Suppressor macrophage treated with lipopolysaccharide for 1 hour (primary cell): Measurements from ENCODE around the gene HOXC10.

Experiments
- DNase-seq, 3 donors: peaks; one replicate each; pipeline ENCODE4 v3.0.0-alpha.2; 2020 to 2022

The HOXC10 gene

DNA sequence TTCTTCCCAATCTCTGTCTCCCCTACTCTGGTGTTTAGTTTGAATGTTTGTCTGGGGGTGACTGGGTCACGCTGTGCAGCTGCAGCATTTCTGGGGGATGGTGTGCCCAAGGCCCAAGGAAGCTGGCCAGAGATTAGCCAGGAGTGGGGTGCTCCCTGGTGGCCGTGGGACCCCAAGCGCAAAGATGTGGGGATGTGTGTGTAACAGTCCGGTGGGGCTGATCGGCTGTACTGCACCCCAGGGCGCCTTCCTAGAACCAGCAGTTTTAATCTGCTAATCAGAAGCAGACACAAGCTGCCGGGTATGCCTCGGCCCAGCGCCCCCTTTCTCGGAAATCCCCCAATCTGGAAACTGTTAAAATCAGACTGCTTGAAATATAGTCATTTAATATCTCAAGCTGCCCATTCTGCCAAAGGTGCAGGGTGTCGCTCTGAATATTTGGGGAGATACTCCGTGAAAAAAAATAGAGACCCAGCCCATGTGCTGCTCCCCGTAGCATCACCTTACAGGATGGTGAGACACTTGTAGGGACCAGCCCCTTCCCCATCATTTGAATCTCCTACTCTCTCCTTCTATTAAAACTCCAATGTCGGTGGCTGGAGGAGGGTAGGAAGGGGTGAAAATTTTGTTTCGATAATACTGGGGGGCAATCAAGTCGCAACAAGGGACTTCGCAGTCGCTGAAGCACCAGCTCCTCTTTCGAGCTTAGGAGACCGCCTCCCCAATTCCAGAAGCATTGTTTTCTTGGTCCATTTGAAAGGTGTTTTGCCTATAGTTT lies 19.3 kb downstream of the HOXC10 start:
- DNase-seq: no peak

DNA sequence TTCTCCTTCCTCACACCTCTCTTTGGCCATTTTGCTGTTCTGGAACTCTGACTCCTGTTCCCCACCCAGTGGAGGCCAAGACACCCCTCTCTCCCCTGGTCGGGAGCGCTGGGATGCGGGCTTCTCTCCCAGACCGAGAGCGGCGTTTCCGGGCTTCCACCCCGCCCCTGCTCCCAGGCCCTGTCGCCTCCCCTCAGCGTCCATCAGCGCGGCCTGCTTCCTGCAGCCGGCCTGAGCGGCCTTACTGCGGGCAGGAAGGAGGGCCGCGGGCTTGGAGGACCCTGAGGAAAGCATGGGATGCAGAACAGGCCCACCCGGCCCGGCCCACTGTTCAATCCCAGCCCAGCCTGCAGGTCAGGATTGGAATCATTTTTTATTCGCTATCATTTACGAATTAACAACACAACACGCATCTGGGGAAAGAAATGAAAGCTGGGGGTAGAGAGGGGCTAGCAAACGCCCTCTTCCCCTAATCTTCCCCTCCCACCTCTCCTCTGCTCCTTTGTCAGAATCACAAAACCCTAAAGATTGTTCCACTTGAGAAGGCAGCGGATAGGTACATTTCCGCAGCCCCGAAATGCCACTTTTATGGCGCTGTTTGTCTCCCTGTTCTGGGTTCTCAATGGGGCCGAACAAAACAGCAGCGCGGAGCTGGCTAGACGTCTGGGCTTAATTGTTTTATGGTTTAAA lies 20.0 kb downstream of the HOXC10 start:
- no peak for DNase-seq

DNA sequence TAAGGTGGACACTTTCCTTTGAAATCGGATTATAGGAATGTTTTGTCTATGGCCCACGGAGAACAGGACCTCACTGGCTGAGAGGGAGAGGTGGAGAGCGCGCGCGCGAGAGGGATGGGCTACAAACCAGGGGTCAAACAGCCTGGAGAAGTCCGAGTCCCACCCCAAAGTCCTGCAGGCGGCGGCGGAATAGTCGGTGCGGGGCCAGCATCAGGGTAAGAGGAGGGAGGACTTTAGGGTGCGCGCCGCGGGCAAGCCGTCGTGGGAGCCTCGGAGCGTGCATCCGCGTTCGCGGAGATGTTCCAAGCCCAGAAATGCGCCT lies 20.5 kb downstream of the HOXC10 start:
- no peak for DNase-seq

DNA sequence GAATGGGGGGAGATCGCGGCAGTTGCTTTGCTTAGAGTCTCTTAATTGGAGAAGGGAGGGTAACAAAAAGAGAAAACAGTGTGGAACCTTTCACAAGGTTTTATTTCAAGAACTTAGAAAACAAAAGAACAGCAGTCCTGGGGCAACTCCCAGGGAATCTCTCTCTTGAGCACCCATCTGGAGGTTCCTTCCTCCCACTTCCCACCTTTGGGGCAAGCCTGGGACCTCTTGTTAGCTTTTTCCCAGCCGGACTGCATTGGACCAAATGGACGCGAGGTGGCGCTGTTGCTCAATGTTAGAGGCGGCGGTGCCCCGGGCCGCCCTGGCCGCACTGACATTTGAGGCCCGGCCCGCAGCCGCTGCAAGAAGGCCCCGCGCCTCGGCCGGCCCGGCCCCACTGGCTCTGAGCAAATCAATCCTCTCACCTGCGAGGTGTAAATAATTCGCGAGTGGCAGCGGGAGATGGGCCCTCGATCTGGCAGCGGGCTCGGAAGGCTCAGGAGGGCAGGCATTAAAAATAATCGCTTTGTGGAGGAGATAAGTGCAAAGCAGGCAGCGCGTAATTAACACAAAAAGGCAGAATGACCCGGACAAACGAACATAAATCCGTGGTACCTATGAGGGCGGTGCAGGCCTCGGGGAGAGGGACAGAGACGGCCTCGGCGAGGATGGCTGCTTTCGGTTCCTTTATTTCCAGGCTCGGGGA lies 21.1 kb downstream of the HOXC10 start:
- DNase-seq: peak; percentile 85 to 93 (median 91)

DNA sequence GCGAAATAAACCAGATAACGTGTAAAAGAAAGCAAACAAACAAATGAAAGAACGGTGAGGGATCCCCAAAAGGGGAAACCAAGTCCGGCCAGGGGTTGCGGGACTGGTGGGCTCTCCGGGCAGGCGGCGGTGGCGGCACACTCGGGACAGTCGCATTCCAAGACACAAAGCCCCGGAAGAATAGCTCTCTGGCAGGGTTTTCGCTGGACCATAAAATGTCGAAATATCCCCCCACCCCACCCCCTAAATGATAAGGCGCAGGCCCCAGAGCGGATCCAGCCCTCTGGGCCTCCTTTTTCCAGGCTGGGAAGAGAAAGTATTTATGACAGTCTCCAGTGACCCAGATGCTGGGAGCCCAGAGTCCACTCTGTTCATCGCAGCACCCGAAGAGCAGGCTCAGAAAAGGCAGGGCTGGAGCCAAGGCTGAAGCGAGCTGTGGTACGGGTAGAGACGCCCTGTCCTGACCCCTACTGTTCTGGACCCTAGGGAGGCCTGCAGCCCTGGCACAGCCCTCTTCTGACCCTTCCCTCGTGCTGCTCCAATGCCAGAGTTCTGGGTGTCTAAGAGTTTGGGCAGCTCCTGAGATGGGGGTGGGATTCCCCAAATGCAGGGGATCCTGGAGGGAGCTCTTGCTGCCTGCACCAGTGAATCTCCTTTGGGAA lies 21.7 kb downstream of the HOXC10 start:
- DNase-seq: no peak

DNA sequence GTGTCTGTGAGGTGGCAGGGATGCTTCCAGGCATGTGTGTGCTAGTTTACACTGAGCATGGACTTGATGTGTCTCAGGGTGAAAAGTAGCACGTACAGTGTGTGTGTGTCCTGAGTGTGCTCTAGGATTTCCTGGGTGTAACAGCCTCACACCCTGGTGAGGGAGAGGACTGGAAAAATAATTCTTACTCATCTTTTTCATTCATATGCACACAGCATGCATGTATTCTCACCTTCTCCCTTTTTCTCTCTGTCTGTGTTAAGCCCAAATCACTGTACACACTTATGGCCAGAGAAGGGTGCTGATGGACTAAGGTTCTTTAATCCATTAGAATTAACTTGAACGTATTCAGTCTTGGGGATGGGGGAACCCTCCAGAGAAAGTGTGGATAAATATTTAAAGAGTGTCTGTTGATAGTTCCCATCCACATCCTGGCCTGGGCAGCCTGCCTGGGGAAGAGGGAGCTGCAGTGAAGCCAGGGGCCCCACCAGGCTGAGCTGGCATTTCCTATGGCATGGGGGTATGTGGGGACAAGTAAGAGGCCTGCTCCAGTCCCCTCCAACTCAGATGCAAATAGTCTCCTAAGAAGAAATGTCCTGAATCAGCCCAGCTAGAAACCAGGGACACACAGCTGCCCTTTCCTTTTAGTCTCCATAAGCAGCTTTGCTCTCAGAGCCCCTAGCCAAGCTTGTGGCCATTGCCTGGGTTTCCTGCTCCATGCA lies 22.8 kb downstream of the HOXC10 start:
- no peak for DNase-seq

DNA sequence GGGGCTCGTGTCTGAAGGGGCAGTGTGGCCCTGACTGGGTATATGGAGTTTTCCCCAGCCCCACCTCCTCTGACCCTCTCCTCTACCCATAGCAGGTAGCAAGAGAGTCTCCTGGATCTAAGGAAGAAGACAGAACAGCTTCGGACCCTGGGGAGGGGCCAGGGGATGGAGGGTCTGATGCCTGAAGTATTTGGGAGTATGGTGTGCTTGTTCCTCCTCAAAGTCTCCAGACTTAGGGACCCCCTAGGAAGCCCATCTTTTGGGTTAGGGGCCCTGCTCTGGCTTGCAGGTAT lies 23.3 kb downstream of the HOXC10 start:
- no peak for DNase-seq

DNA sequence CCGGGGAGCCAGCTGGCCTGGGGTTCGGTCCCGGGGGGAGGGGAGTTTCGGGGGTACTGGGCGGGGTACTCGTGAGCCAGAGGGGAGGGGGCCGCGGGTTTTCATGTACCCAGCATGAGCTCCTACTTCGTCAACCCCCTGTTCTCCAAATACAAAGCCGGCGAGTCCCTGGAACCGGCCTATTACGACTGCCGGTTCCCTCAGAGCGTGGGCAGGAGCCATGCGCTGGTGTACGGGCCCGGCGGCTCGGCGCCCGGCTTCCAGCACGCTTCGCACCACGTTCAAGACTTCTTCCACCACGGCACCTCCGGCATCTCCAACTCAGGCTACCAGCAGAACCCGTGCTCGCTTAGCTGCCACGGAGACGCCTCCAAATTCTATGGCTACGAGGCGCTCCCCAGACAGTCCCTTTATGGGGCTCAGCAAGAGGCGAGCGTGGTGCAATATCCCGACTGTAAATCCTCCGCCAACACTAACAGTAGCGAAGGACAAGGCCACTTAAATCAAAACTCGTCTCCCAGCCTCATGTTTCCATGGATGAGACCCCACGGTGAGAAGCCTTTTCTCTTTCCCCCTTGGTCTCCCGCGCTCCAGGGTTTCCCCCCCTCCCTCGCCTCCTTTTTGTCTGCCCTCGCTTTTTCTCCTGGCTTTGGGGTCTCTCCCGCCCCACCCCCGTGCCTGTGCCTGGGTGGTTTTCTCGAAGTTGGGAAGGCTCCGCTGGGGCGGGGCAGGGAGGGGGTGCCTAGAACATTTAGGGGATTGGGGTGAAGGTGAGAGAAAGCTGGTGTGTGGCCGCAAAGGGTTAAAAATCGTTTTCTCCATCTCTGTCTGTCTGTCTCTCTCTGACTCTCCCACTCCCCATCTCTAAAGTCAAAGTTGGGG lies 24.5 kb downstream of the HOXC10 start:
- DNase-seq: peak; percentile 45 to 69 (median 62)

DNA sequence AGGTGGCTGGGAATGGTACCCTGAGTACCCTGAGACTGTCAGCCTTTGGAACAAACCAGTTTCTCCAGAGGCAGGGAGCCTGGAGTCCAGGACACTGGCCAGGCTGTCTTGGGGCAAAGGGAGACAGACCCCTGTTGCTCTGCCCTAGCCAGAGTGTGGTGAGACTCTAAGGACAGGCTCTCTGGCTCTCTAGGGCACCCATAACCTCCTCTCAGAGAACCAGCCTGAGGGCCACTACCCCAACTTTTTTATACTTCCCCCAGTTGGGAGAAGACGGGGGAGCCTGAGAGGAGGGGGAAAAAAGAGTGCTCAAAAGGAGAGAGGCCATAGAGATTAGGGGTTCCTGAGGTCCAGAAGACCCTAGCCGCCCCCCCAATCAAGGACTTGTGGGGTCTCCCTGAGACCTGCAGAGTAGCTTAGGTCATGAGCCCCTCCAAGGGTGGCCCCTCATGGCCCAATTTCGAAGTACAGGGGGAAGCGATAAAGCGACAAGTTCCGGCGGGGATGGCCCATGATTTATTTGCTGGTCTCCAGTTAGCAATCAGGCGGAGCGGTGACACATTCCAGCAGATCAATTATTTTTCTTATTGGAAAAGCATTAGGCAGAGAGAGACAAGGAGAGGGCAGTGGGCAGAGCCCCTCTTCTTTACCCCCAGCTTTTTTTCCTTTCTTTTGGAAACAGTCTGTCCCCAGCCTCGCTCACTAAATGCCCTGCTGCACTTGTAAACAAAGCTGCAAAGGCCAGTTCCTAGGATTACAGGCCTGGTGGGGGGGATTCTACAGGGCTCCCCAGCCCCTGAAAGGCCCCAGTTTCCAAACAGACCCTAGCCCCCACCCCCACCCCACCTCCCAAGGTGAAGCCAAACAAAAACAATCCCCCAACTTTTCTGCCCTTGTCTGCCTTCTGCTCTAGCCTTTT lies 25.4 kb downstream of the HOXC10 start:
- no peak for DNase-seq

DNA sequence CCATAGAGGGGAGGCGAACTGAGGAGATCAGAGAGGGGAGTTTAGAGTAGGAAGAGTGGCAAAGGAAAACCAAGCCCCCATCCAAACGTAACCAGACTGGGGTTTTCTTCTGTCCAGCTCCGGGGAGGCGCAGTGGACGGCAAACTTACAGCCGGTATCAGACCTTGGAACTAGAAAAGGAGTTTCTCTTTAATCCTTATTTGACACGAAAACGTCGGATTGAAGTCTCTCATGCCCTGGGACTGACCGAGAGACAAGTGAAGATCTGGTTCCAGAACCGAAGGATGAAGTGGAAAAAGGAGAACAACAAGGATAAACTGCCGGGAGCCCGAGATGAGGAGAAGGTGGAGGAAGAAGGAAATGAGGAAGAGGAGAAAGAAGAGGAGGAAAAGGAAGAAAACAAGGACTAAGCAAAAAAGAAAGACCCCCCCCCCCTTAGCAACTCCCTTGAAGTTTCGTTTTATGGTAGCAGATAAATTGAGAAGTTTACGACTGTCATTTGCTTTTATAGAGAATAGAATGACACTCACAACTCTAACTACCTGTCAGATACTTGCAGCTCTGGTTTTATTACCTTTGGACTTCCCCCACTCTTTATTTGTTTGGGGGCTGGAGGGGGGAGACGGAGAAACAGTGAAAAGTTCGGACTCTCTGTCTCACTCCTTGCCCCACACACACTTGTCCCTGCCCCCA lies 26.2 kb downstream of the HOXC10 start:
- DNase-seq: no peak

DNA sequence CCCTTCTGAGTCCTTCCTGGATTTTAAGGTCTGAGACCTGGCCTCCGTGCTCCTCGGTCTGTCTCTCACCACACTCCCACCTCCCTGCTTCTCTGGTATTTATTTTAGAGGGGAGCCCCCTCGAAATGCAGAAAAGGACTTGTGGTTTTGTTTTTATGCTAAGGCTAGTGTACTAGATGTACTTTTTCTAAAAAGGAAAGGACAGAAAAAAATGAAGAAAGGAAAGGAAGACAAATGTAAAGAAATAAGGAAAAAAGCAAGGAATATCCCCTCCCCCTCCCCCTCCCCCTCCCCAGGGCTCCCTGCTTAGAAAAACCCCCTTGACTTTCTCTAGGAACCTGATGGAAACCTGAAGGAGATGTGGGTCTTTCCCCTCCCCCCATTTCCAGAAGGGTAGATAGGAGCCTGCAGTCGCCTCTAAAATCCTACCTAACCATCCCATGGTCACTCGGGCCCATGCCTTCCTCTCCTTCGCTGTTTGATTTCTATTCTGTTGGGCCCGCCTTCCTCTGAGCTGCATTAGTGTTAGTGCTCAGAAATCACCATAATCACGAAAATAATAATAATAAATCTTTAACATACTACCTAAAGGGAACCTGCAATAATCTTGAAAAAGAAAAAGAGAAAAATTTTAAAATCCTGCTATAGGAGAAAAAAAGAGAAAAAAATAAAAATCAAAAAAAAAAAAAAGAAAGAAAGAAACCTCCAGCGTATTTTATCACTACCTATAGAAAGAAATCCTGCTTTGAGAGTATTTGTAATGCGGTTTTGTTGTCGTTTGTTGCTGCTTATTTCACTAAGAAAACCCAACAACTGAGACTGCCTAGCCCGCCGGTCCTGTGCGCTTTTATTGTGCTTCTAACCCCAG lies 27.0 kb downstream of the HOXC10 start:
- DNase-seq: no peak

DNA sequence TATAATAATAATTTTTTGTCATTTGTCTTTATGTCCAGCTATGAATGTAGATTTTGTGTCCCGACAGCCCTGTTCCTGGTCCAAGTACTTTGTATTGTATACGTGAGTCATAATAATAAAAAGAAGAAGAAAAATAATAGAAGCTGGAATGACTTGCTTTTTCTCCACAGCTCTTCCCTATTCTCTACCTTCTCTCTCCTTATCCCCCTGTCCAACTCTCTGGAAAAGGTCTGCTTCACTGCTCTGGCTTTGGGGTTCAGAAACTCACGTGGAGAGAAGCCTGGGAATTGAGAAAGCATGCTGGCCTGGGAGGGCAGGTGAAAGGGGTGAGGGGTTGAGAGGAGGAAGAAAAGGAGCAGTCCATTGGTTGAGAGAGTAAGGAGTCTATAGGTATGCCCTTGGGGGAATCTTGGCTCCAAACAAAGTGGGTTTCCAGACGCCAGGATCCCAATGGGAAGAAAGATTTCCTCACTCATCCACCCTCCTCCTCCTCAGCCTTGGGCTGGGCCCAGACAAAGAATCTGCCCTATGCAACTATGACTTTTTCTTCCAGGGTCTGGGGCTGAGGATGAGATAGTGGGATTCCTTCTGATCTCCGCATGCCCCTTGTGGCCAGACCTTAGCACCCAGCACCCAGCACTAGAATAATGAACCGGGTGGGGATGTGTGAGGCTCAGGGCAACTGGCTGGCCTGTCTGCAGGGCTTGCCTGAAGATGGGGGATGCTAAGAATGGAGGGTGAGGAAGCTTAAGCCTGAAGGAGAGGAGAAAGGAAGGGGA lies 27.9 kb downstream of the HOXC10 start:
- DNase-seq: no peak

DNA sequence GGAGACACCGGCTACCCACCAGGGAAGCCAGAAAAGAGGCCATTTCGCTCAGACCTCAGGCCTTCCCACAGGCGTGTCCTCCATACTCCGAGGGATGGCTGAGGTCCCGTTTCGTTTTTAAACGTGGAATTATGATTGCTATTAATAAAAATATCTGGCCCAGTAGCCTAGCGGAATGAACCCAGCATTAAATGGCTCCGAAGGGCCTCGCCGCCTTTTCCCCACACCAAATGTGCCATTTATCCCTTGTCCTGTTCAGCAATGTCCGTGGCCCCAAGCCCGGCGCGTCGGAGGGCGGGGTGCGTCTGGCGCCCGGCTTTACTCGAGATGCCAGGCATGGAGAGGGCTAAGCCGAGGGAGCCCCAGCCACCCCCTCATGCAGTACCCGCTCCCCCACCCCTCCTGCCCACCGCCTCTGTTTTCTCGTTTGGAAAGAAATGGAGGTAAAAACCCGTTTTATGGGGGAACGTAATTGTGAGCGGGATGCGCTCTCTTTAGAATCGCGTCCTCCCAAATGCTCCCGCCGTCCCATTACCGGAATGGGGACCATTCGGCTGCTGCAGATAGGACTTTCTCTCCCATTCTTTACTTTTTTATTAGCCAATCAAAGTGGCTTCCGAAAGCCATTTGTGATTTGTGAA lies 29.6 kb downstream of the HOXC10 start:
- DNase-seq: no peak

DNA sequence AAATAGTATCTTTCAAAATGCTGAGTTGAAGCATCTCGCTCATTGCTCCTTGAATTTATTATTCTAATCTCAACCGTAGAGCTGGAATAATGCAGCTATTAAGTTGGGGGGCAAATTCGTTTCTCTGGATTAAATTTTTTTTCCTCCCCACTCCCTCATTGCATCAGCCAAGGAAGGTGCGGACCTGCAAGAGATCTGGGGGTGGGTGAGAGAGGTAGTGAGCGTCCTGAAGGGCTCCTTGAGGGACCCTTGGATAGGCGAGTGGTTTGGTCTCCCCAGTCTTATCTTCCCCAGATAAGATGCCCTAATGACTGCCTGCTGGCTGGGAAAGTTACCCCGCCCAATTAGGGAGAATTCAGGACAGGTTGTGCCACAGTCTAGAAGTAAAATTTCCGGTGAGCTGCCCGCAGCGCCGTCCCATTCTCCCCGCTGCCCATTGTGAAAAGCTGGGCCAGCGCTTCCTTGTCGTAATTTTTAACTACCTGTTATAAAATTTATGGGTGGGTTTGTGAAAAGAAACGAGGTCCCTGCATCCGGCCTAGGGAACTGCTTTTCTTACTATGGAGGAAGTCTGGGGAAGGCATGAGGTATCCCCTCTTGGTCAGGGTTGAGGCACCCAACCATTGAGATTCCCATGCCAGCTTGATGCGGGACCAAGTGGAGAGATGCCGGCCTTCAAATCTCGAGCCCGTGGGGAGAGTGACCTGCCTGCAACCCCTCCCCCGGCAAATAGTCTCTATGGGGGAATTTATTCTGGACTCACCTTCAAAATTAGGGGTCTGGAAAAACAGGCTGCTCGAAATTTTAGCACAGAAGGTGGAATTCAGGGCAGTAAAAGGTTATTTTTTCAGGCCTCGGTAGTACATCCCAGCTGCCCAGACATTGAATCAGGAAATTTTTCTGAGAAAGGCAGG lies 30.3 kb downstream of the HOXC10 start:
- DNase-seq: no peak

DNA sequence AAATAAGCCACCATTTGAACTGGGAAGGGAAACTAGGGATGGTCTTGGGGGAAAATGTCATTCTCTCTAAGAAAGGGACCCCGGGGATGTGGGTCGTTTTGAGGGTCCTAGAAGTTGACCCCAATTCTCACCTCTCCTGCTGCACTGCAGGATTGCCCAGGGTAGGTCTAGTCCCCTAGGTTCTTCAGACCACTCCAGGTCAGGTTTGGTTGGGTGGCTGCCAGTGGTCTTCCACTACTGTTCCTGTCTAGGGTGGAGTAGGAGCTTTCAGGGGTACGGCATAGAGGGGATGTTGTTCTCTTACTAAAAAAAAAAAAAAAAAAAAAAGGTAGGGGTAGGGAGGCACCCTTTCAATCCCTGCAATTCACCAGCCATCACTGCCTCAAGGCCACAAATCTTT lies 31.1 kb downstream of the HOXC10 start:
- DNase-seq: no peak

DNA sequence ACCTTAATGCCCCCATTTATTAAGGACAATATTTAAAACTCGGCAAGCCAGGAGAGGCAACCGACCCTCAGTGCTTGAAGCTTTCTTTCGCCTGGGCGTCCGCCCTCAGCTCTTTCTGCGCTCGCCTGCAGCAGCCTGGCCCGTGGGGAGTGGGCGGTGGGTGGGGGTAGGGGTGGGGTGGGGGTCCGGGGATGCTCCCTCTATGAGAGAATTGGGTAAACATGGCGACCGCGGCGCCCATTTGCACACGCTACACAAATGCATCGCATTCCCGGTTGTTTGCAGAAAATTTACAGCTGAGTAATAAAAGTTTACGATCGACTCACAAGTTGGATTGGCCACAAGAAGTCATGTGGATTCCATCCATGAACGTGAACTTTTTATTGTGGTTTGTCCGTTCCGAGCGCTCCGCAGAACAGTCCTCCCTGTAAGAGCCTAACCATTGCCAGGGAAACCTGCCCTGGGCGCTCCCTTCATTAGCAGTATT lies 31.6 kb downstream of the HOXC10 start:
- no peak for DNase-seq
